ENCODE data around the gene COL16A1.

The COL16A1 gene

GRCh38 chr1:31685795-31686194 lies 18.0 kb downstream of the COL16A1 start:
- TF ChIP-seq CTCF (IDR thresholded peaks at IDR 0.05): no peak

GRCh38 chr1:31683997-31684396 lies 19.8 kb downstream of the COL16A1 start:
- TF ChIP-seq CTCF (IDR thresholded peaks at IDR 0.05): peak; percentile 41; the same call in 1 of the 2 replicates

- TF ChIP-seq CTCF (IDR thresholded peaks at IDR 0.05): no peak
Observed at GRCh38 chr1:31681415-31681814, 22.4 kb downstream of the COL16A1 start.

GRCh38 chr1:31679676-31680230 lies 24.1 kb downstream of the COL16A1 start:
- TF ChIP-seq CTCF (IDR thresholded peaks at IDR 0.05): no peak

GRCh38 chr1:31679091-31679490 lies 24.7 kb downstream of the COL16A1 start:
- TF ChIP-seq CTCF (IDR thresholded peaks at IDR 0.05): no peak

- TF ChIP-seq CTCF (IDR thresholded peaks at IDR 0.05): no peak
Observed at GRCh38 chr1:31678681-31679080, 25.1 kb downstream of the COL16A1 start.

GRCh38 chr1:31677949-31678348 lies 25.9 kb downstream of the COL16A1 start:
- TF ChIP-seq CTCF (IDR thresholded peaks at IDR 0.05): no peak

- no peak for TF ChIP-seq CTCF (IDR thresholded peaks at IDR 0.05)
Observed at GRCh38 chr1:31677401-31677800, 26.4 kb downstream of the COL16A1 start.

All from LNCAP (cell line).